Right ventricle myocardium inferior (tissue), 1 donor: ENCODE results near the gene FN3KRP. TPM values are rescaled to one million over a fixed set of nuclear protein-coding genes. Genes with fewer than 3 reads are reported as not detected.

Source experiments
- ATAC-seq: fragments of 200-7000 bp; cut with Tn5 transposase; one replicate; pipeline ENCODE4 v1.9.1; 2020; ENCODE audit warnings: mild to moderate bottlenecking, moderate library complexity
- DNase-seq: peaks from one replicate; pipeline ENCODE4 v3.0.0; 2021; ENCODE audit errors: missing footprints
- intact Hi-C: fragments of 100-400 bp; cut with DNase I; formaldehyde crosslinking; loops from one replicate; pipeline ENCODE4 v1.11.0; 2022
- total RNA-seq: library from RNA; stranded (reverse); fragmentation: NEBNext Ultra II Directional; extraction: Animal tissue kit (Norgen Biotek cat#: 25700); gene quantifications from one replicate; pipeline ENCODE4 v1.2.1, GENCODE V29; 2021
- donor health status: DM: no; HTN: yes; CAD: no; lungs with severe emphysema.

FN3KRP gene
- total RNA-seq, 1 donor from 2014 or later, result 13.0 TPM

DNA sequence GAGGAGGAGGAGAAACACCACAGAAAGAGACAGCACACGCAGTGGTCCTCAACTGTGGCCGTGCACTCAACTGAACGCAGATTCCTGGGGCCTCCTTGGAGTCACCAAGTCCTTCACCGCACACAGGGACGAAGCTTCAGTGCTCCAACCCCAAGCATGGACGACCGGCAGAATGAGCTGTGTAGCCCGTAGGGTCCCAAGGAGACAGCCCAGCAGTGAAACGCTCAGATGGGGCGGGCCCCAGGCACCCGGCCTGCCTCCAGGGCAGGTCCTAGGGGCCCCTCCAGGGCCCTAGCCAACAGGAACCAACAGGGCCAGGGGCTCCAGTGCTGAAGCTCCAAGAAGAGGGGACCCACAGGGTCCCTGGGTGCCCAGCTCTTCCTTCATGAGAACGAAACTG, 31.2 kb upstream of the FN3KRP start:
- DNase-seq, result no peak
- ATAC-seq, result no peak
- intact Hi-C loops, result no loop called here

DNA sequence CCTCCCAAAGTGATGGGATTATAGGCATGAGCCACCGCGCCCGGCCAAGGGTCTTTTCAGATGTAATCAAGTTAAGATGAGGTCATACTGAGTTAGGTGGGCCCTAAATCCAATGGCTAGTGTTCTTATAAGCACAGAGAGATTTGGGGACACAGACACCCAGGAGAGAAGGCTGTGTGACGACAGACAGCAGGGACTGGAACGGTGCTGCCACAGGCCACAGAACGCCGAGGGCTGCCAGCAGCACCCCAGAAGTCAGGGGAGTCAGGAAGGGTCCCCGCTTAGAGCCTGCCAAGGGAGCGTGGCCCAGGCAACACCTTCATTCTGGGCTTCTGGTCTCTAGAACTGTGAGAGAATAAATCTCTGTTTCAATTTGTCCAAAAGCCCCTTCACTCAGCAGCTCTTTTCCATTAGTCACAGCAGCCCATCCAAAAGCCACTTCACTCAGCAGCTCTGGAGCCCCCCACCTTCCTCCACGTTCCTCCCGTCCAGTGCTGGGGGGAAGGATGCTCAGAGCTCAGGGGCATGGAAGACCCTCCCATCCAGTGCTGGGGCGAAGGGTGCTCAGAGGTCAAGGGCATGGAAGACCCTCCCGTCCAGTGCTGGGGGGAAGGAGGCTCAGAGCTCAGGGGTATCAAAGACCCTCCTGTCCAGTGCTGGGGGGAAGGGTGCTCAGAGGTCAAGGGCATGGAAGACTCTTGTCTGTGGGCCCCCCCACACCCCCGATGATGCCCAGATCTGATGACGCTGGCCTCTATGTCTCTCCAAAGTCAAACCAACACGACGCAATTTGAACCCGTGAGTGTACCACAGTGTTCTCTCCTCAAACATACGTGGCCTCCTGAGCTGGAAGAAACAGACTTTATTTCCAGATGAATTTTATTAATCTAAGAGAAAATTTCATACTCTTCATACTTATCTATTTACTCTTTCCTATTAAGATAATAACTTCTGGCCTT, 29.9 kb upstream of the FN3KRP start:
- intact Hi-C loops, result no loop called here
- ATAC-seq, result peak; percentile 43
- no peak for DNase-seq

DNA sequence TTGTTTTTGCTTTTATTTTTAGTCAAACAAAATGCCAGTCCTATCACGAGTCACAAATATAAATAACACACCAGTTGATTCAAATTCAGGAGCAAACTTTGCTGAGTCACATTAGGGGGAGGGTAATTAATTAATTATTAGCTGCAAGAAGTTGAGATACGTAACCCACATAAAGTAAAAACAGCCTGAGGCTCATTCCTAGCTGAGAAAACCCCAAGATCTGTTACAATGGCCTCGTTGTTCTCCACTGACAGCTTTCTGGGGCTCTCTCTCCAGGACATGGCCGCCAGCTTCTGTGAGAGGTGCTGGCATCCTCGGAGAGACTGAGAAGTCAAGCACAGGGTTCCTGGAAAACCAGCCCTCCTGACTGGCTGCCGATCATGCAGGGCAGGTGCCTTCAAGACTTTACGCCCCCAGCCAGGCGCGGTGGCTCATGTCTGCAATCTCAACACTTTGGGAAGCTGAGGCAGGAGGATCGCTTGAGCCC, 29.1 kb upstream of the FN3KRP start:
- ATAC-seq, result no peak
- DNase-seq, result no peak
- intact Hi-C loops, result no loop called here

DNA sequence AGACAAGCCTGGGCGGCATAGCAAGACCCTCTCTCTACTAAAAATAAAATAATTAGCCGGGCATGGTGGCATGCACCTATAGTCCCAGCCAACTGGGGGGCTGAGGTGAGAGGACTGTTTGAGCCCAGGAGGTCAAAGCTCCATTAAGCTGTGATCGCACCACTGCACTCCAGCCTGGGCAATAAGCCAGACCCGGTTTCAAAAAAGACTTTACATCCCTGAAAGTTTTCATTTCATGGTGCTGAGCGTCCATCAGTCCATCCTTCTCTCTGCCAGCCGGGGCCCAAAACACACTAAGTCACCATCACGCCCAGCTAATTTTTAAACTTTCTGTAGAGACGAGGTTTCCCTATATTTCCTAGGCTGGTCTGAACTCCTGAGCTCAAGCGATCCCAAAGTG, 28.6 kb upstream of the FN3KRP start:
- ATAC-seq (no peak), DNase-seq (no peak)
- intact Hi-C loops, result no loop called here

DNA sequence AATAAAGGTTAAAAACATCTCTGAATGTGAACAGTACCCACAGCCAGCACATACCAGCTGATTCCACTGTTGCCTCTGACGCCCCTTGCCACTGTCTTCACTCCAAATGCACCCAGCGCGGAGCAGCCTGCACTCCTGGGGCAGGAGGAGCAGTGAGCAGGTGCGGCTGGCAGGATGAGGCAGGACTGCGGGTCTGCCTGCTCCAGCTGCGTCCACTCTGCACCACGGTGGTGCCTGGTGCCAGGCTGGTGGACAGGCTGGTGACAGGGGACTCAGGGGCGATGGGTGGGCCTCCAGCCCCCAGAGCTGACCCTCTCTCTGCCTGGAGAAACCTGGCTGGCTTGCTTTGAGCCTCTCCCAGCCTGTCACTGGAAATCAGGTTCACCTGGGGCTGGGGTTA, 27.4 kb upstream of the FN3KRP start:
- intact Hi-C loops, result no loop called here
- DNase-seq (no peak), ATAC-seq (no peak)

DNA sequence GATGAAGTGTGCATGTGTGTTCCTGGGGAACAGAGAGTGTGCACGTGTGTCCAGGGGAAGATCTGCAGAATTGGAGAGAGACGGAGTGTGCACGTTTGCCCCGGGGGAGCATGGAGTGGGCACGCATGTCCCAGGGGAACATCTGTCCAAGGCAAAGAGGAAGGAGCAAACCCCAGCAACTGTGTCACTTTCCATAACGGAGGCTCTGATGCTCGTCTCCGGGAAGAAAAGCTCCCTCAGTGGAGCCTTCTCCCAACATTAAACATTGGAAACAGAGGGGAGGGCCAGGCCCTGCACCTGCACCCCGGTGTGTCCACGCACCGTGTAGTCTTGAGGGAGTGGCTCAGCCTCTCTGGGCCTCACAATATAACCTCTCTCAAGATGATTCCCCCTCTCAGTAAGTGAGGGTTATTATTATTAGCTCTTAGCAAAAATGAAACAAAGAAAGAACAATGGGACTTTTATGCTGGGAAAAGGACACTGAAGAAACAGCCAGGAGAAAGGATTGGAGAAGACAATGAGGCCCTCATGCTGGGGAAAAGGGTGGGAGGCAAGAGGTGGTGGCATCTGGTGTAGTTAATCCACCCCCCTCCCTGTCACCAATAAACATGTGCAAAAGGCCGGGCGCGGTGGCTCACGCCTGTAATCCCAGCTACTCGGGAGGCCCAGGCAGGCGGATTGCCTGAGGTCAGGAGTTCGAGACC, 25.6 kb upstream of the FN3KRP start:
- intact Hi-C loops, result no loop called here
- DNase-seq (no peak), ATAC-seq (no peak)

DNA sequence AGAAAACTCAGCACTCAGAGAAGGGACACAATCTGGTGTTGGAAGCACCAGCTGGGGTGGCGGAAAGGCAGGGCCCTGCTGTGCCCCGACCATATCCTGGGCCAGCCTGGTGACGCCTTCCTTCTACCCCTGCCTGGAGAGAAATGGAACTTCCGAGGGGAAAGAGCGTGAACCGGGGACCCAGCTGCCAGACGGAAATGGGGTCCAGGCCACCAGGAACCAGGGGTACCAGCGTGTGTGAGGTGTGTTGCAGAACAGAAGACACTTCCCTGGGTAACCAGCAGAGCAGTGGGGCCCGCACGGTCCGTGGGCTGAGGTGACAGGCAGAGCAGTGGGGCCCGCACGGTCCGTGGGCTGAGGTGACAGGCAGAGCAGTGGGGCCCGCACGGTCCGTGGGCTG, 24.8 kb upstream of the FN3KRP start:
- DNase-seq, result no peak
- intact Hi-C loops, result no loop called here
- no peak for ATAC-seq

DNA sequence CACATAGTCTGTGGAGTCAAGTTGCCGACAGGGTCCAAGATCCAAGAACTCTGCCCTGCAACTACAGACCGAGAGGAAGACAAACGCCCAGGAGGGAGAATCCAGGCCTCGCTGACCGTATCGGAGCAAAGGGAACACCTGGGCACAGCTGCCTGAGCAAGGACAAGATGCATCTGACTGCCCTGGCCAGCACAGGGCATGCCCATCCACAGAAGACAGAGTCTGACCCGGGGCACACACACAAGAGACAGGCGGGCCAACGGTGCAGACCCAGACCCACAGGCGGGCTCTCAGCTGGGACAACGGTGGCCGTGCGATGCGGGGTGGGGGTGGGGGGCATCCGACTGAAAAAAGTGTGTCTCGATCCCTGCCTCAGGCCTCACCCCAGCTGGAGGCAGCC, 24.2 kb upstream of the FN3KRP start:
- intact Hi-C loops, result no loop called here
- ATAC-seq (no peak), DNase-seq (no peak)

DNA sequence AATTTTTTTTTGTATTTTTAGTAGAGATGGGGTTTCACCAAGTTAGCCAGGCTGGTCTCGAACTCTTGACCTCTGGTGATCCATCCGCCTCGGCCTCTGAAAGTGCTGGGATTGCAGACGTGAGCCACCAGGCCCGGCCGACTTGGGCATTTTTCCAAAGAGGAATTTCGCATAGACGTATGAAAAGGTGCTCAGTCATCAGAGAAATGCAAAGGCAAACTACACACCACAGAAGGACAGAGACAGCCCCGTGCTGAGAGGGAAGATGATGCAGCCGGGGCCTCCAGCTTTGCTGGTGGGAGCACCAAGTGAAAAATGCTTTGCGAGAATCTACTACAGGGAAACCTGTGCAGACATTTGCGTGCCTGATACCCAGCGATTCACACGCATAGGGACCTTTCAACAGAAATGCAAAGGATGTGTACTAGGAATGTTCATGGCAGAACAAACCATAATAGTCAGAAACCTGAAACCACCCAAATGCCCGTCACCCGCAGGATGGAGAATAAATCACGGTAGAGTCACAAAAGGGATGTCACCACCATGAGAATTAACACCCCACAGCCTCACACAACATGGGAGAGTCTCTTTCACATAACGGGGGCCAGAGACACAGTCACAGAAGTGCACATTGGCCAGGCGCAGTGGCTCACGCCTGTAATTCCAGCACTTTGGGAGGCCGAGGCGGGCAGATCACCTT, 23.2 kb upstream of the FN3KRP start:
- ATAC-seq (no peak), DNase-seq (no peak)
- intact Hi-C loops, result no loop called here

DNA sequence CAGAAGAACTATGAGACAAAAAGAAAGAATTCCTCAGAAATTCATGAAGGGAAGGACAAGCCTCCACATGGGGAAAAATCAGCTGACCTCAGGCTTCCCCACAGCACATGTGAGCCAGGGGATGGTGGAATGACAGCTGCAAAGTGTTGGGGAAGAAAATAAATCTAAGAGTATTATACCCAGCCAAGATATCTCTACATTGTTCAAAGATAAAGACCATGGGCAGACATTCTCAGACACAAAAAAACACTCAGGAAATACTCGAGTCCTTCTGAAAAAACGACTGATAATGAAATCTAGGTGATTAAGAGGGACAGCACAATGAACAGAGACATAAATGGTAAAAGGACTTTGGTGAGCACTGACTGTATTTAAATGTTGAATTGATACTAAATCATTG, 21.9 kb upstream of the FN3KRP start:
- intact Hi-C loops, result loop anchor here (5.0 kb wide), 1 partner anchor 47 kb away; the partner anchor contains the start of gene WDR45B
- no peak for DNase-seq
- no peak for ATAC-seq

DNA sequence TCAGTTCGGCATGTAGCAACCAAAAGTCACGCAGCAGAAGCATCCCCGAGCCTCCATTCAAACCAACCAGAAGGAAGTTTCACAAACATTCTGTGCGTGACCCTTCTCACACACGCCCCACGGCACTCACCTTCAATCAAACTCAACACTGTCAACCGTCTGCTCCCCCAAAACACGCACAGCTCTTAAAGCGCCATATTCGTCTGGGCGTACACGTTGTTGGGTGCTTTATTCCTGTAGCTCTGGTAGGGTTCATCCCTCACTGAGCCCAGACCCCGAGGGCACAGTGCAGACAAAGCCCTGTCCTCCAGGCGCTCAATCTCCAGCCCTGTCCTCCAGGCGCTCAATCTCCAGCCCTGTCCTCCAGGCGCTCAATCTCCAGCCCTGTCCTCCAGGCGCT, 20.2 kb upstream of the FN3KRP start:
- ATAC-seq, result no peak
- intact Hi-C loops, result loop anchor here (5.0 kb wide), 1 partner anchor 49 kb away; the partner anchor contains the start of gene WDR45B

DNA sequence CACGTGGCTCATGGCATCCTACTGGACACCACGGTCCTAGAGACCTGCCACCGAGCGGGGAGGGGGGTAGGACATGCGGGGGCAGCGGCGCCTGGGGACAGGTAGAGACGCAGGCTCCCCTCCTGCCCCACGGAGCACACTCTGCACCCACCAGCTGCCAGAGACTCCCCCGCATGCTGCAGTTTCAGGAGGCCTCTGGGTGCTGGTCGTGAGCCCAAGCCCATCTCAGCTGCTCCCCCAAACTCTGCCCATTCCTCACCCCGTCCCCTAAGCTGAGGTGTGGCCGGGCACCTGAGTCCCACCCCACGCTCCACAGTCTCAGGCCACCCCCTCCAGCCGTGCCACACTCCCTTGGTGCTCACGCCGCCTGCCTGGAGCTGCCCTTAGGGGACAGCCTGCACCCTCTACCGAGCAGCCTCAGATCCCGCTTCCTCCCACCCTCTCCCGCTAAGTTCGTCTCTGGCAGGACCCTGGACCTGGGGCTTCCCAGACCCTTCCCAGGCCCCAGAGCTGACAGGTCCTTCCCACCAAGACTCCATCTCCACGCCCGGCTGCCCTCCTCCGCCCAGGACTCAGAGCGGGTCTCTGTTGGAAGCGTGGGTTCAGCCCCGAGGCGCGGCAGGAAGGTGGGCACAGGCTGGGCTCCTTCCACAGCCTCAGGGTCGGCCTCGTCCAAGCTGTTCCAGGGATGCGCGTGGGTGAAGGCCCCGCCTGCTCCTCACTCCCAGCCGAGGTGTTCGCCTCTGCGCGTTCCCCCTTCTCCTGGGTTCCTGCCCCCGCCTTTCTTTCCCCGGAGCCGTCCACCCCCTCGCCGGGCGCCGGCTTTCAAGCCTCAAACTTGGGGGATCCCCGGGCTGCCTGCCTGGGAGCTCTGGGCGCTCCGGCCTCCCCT, 19.3 kb upstream of the FN3KRP start:
- intact Hi-C loops, result loop anchor here (5.0 kb wide), 1 partner anchor 50 kb away; the partner anchor contains the start of gene WDR45B
- ATAC-seq (no peak), DNase-seq (no peak)

More for the DNA sequence above, 20.2 kb upstream of the FN3KRP start:
- no peak for DNase-seq

DNA sequence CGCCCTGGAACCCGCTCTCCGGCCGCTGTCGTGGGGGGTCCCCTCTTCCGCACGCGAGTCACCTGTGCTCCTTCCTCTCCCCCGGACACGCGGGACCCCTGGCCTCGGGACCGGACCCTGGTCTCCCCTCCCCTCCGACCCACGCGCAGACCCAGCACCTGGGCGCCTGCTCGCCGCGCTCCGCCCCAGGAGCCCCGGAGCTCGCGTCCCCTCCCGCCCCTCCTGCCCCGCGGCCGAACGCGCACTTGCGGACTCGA, 18.8 kb upstream of the FN3KRP start:
- intact Hi-C loops, result loop anchor here (5.0 kb wide), 1 partner anchor 50 kb away; the partner anchor contains the start of gene WDR45B
- DNase-seq (no peak), ATAC-seq (no peak)

DNA sequence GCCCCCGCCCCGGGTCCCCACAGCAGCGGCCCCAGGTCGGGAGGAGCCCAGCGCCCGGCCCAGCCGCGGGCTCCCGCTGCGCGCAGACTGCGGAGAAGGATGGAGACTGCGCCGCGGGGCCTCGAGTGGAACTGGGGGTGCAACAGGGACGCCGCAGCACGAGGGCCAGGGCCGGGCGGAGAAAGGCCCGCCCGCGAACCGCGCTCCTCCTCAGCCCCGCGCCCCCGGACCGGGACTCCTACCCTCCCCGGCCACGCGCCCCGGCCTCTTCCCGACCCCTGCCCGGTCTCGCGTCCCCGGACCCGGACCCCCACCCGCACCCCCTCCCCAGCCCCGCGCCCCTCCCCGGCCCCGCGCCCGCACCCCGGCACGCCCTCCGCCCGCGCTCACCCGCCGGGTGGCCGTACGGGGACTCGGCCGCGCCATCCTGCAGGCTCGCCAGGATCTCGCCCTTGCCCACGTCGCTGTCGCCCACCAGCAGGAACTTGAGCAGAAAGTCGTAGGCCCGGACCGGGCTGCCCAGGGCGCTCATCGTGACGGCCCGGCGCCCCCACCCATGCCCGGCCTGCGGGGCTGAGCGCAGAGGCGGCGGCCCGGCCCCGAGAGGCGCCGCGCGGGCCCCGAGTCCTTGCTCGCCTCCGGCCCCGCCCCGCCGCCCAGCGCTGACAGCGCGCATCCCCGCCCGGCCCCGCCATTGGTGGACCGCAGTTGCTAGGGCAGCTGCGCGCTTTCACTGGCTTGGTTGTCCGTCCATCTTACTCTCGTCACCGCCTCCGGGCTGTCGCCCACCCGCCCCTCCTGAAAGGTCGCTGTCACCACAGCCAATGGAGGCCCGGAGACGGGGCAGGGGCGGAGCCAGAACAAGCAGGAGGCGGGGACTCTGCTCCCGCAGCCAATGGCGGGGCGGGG, 18.2 kb upstream of the FN3KRP start, which contains the start of gene RAB40B:
Gene RAB40B (minus strand): TSS at position 634 of the 909 bp plus-strand sequence. CDS start 102 bp downstream, at position 532.
- intact Hi-C loops, result loop anchor here (5.0 kb wide), 1 partner anchor 51 kb away; the partner anchor contains the start of gene WDR45B
- DNase-seq (peak; percentile 99), ATAC-seq (peak; percentile 99)

DNA sequence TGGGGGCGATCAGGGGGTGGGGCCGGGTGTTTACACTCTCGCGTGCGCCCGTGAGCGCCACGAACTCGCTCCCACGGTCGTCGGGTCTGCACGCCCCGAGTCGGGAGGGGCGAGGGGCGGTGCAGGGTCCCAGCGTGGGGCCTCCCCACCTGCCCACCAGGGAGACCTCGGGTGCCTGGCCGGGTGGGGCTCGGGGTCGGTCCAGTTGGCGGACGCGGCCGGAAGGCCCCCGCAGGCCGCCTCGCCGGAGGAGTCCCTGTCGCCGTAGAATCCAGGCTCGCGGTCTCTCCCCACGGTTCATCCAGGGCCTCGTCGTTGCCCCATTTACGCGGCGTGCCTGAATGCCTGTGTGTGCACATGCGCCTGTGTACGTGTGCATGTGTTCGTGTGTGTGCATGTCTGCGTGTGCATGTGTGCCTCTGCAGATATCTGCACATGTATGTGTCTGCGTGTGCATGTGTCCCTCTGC, 17.5 kb upstream of the FN3KRP start:
- ATAC-seq (no peak), DNase-seq (no peak)
- intact Hi-C loops, result loop anchor here (5.0 kb wide), 1 partner anchor 52 kb away; the partner anchor contains the start of gene WDR45B

DNA sequence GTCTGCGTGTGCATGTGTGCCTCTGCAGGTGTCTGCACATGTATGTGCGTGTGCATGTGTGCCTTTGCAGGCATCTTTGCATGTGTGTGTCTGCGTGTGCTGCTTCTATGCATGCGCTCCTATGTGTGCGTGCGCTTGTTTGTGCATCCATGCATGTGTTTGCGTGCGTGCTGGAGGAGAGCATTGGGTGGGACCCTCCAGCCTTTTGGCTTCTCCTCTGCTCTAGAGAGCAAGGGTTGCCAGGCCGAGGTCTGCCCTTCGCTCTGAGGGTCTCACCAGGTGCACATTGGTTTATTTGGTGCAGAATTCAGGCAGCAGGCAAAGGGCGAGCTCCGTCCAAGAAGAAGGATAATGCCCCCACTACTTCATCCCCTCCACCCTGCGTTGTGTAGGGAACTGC, 17.0 kb upstream of the FN3KRP start:
- ATAC-seq, result no peak
- intact Hi-C loops, result loop anchor here (5.0 kb wide), 1 partner anchor 52 kb away; the partner anchor contains the start of gene WDR45B
- DNase-seq, result no peak
